GM12878 (cell line): ENCODE results near the gene FCAMR. TPM values are rescaled to one million over a fixed set of nuclear protein-coding genes. Genes with fewer than 3 reads are reported as not detected.

Experiments used
- BCL11A ChIP-seq: IDR thresholded peaks from 2 replicates; pipeline ENCODE4 v1.6.1; 2011; ENCODE audit warnings: low read depth, low read length
- CBX3 ChIP-seq: fragments of 200-600 bp; sonication (generic); IDR thresholded peaks from 2 replicates; pipeline ENCODE4 v1.6.1; 2016; ENCODE audit warnings: low read depth, borderline replicate concordance
- CBX5 ChIP-seq: sonication (generic); IDR thresholded peaks from 2 replicates; pipeline ENCODE4 v1.6.1; 2016; ENCODE audit warnings: low read depth, moderate library complexity, mild to moderate bottlenecking, inconsistent platforms
- MXI1 ChIP-seq: fragments of 150-350 bp; IDR thresholded peaks from 2 replicates; pipeline ENCODE4 v1.6.1; 2011; ENCODE audit warnings: low read depth, mild to moderate bottlenecking, inconsistent platforms, low read length, improper control_type of control experiment
- POU2F2 ChIP-seq: IDR thresholded peaks from 3 replicates; pipeline ENCODE4 v1.6.1; 2011; ENCODE audit warnings: low read depth, mild to moderate bottlenecking, low read length, borderline replicate concordance
- polyA plus RNA-seq, 11 experiments: library from polyadenylated mRNA; depleted of rRNA in 4 of 11; unstranded in 6 of 11; stranded (reverse) in 5 of 11; fragments of >200 nt; fragmentation: Nextera tagmentation in 4 of 11; fragmentation: Illumina TruSeq in 1 of 11; extraction: Ambion mirVana in 4 of 11; extraction: Trizol in 1 of 11; gene quantifications; 1 replicate in 1 of 11; 2 replicates in 10 of 11; pipeline versions ENCODE4 v1.2.1 to v1.2.3, GENCODE V29; 2011 to 2016; ENCODE audit warnings: inconsistent platforms in 2 of 11, missing spikeins in 2 of 11, low read depth in 1 of 11
- total RNA-seq, 4 experiments: library from RNA; depleted of rRNA in 3 of 4; stranded (reverse); fragments of >200 nt in 3 of 4; fragmentation: Illumina TruSeq in 1 of 4; extraction: Trizol in 1 of 4; gene quantifications; 2 replicates each; pipeline versions ENCODE4 v1.2.1 to v1.2.3, GENCODE V29; 2013 to 2021
- TF ChIP-seq, protein P1 (sequence below): IDR thresholded peaks from 2 replicates; pipeline ENCODE4 v1.6.1; 2012; ENCODE audit warnings: improper control_type of control experiment, low read depth, low read length; ENCODE audit not compliant: insufficient replicate concordance

The FCAMR gene
- total and polyA plus RNA-seq, 10 of the 15 experiments (the other 5 are each of a cell fraction or from before 2014, with no cell fraction given): 0.04 to 0.15 (median 0.06) TPM; not detected in 3

DNA sequence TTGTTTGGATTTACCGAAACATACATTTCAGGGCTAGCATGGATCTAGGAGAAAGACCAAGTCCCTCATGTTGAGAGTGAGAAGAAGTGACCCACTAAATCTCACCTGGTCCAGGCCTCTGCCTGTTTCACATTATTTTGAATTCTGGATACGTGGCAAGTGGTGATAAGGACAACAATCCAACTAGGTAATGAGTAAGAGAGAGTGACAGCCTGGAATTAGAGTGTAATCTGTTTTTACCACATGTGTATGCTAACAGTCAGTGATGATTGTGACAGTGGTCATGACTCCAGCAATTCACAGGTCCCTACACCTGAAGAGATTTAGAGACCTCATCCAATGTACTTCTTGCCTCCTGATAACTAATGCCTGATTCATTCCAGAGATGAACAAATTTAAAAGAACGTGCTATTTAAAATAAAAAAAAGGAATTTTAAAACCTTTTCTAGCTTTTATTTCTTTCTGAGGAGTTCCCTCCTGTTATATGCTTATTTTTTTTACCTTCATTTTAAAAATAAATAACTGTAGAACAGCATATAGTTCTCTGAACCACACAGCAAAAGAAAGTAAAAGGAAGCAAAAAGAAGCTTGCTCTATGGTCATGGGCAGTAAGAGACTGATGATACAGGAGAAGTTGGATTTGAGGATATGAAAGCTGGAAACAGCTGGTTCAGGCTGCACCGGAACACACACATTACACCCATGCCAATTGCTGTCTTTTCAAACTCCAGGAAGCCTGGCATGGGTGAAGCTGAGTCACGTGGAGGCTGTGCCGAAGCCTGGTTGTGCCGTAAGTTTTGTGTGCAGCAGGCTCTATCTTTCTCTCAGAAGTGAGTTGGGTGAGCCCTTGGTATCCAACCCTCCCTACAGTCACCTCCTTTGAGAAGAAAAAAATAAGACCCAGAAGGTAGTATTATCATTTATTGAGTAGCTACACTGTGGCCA is 47.6 kb upstream of the FCAMR start (continued):
- TF ChIP-seq CBX5: no peak
- TF ChIP-seq, protein P1, sequence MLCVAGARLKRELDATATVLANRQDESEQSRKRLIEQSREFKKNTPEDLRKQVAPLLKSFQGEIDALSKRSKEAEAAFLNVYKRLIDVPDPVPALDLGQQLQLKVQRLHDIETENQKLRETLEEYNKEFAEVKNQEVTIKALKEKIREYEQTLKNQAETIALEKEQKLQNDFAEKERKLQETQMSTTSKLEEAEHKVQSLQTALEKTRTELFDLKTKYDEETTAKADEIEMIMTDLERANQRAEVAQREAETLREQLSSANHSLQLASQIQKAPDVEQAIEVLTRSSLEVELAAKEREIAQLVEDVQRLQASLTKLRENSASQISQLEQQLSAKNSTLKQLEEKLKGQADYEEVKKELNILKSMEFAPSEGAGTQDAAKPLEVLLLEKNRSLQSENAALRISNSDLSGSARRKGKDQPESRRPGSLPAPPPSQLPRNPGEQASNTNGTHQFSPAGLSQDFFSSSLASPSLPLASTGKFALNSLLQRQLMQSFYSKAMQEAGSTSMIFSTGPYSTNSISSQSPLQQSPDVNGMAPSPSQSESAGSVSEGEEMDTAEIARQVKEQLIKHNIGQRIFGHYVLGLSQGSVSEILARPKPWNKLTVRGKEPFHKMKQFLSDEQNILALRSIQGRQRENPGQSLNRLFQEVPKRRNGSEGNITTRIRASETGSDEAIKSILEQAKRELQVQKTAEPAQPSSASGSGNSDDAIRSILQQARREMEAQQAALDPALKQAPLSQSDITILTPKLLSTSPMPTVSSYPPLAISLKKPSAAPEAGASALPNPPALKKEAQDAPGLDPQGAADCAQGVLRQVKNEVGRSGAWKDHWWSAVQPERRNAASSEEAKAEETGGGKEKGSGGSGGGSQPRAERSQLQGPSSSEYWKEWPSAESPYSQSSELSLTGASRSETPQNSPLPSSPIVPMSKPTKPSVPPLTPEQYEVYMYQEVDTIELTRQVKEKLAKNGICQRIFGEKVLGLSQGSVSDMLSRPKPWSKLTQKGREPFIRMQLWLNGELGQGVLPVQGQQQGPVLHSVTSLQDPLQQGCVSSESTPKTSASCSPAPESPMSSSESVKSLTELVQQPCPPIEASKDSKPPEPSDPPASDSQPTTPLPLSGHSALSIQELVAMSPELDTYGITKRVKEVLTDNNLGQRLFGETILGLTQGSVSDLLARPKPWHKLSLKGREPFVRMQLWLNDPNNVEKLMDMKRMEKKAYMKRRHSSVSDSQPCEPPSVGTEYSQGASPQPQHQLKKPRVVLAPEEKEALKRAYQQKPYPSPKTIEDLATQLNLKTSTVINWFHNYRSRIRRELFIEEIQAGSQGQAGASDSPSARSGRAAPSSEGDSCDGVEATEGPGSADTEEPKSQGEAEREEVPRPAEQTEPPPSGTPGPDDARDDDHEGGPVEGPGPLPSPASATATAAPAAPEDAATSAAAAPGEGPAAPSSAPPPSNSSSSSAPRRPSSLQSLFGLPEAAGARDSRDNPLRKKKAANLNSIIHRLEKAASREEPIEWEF: no peak
- TF ChIP-seq BCL11A: no peak
- no peak for TF ChIP-seq MXI1
- no peak for TF ChIP-seq POU2F2
- no peak for TF ChIP-seq CBX3
